Ovary (tissue), 9 donors: ENCODE data around the gene CIC. TPM values are rescaled to one million over a fixed set of nuclear protein-coding genes. Genes with fewer than 3 reads are reported as not detected.

Experiments
- DNase-seq, 5 donors: peaks; one replicate each; pipeline ENCODE4 v3.0.0-alpha.2; 2019 to 2020
- H3K27ac ChIP-seq, 2 donors: fragments of 200-600 bp; one replicate each; pipeline versions ENCODE4 v1.5.1 to v1.8.0; 2019 to 2022
- H3K27me3 ChIP-seq: fragments of 200-600 bp; one replicate; pipeline ENCODE4 v1.8.0; 2022
- H3K36me3 ChIP-seq: fragments of 200-600 bp; sonication (generic); one replicate; pipeline ENCODE4 v1.5.1; 2019
- H3K4me1 ChIP-seq: one replicate; pipeline ENCODE4 v1.8.1; 2013; ENCODE audit warnings: mild to moderate bottlenecking, moderate library complexity; ENCODE audit not compliant: insufficient read depth
- H3K4me3 ChIP-seq: fragments of 200-600 bp; sonication (generic); one replicate; pipeline ENCODE4 v1.5.1; 2017
- H3K9me3 ChIP-seq, 2 donors: fragments of 200-600 bp in 1 of 2; sonication (generic) in 1 of 2; one replicate each; pipeline versions ENCODE4 v1.5.1 to v1.8.1; 2013 to 2019; ENCODE audit warnings: mild to moderate bottlenecking in 1 of 2, moderate library complexity in 1 of 2
- EP300 ChIP-seq: sonication (generic); formaldehyde crosslinking; IDR thresholded peaks from one replicate; pipeline ENCODE4 v1.6.1; 2017; ENCODE audit warnings: antibody characterized with exemption
- POLR2A ChIP-seq: fragments of 450-650 bp; IDR thresholded peaks from one replicate; pipeline ENCODE4 v1.6.1; 2017; ENCODE audit warnings: antibody characterized with exemption, mild to moderate bottlenecking, moderate library complexity
- WGBS, 3 donors: extraction: QIAGEN DNeasy Blood & Tissue Kit in 1 of 3; methylation state at CpG; one replicate each; pipeline versions ENCODE4 v1.1.5 to v1.1.7; 2013 to 2017; 5-methylcytosine and 5-hydroxymethylcytosine counted together
- intact Hi-C, 4 donors: fragments of 100-400 bp; cut with DNase I; formaldehyde crosslinking; loops; one replicate each; pipeline versions ENCODE4 v1.11.0 to v1.15.1; 2022 to 2023
- polyA plus RNA-seq, 2 donors: library from polyadenylated mRNA; stranded (reverse); fragments of 200-250 nt in 1 of 2; fragments of 350-450 nt in 1 of 2; fragmentation: Illumina TruSeq in 1 of 2; extraction: RNeasy Lipid Tissue Mini Kit (QIAGEN cat#74804) in 1 of 2; gene quantifications; one replicate each; pipeline ENCODE4 v1.2.3, GENCODE V29; 2013 to 2014
- total RNA-seq, 7 donors: library from RNA; depleted of rRNA in 2 of 7; stranded (reverse); fragments of >200 nt in 2 of 7; fragmentation: NEBNext Ultra II Directional in 3 of 7; extraction: Animal tissue kit (Norgen Biotek cat#: 25700) in 3 of 7; gene quantifications; one replicate each; pipeline versions ENCODE4 v1.1.0 to v1.2.4, GENCODE V29; 2016 to 2023
- TF ChIP-seq, protein P1 (sequence below), 3 donors: fragments of 450-650 bp in 2 of 3; fragments of 200-600 bp in 1 of 3; IDR thresholded peaks; one replicate each; pipeline versions ENCODE4 v1.5.1 to v1.8.0; 2016 to 2022; ENCODE audit warnings: antibody characterized with exemption in 3 of 3, mild to moderate bottlenecking in 1 of 3
- donor health status: DM: no; HTN: no; CAD: no; lungs with moderate emphysema.
- donor health status: DM: no; HTN: no; CAD: no.
- donor health status: Bipolar disorder and iron deficiency.
- donor health status: DM: yes; HTN: yes; CAD: no.
- donor health status: DM: no; HTN: no; CAD: no.
- donor health status: DM: yes; HTN: yes; CAD: no.

Gene CIC
- total and polyA plus RNA-seq, 9 donors: 6.6 to 139 (median 97.9) TPM

- Histone ChIP-seq H3K36me3 (no peaks in the 10 kb centered on the region), H3K4me1 (no peaks in the 10 kb centered on the region), H3K27ac (no peak overlapping the region), H3K27me3 (no peaks in the 10 kb centered on the region), H3K4me3 (no peak overlapping the region), H3K9me3 (no peaks in the 10 kb centered on the region)
- no peak for DNase-seq
- WGBS, 3 donors: 65 to 80% (median 75%) methylated on average over 3 of the region's 3 CpGs
- intact Hi-C loops: no loop called here
- TF ChIP-seq POLR2A (no peak), EP300 (no peak)
- TF ChIP-seq, protein P1, sequence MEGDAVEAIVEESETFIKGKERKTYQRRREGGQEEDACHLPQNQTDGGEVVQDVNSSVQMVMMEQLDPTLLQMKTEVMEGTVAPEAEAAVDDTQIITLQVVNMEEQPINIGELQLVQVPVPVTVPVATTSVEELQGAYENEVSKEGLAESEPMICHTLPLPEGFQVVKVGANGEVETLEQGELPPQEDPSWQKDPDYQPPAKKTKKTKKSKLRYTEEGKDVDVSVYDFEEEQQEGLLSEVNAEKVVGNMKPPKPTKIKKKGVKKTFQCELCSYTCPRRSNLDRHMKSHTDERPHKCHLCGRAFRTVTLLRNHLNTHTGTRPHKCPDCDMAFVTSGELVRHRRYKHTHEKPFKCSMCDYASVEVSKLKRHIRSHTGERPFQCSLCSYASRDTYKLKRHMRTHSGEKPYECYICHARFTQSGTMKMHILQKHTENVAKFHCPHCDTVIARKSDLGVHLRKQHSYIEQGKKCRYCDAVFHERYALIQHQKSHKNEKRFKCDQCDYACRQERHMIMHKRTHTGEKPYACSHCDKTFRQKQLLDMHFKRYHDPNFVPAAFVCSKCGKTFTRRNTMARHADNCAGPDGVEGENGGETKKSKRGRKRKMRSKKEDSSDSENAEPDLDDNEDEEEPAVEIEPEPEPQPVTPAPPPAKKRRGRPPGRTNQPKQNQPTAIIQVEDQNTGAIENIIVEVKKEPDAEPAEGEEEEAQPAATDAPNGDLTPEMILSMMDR (IDR thresholded peaks at IDR 0.05): no peak
Observed at GRCh38 chr19:42333018-42333417, 64.0 kb downstream of the CIC start.

DNA sequence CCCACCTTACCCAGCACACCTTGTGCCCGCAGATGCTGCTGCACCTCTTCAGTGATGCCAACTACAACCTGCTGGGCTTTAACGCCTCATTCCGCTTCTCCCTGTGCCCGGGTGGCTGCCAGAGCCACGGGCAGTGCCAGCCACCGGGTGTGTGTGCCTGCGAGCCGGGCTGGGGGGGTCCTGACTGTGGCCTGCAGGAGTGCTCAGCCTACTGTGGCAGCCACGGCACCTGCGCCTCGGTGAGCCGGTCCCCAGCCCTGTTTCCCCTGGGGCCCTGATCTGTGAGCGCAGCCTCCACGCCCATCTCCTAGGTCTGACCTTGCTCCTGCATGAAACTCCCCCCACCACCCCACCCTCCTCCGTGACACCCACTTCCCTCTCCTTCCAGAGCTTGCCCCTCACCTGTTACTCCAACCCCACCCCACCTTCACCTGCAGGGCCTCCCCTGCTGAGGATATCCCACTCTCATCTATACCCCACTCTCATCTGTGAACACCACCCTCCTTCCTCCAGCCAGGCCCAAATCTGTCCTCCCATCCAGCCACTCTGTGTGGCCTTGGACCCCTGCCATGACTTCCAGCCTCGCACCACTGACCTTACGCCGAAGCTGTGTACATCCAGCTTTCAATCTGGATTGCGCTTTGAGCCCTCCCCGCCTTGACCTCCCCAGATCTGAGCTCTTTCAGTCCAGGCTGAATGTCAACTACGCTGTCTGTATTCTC is 65.1 kb downstream of the CIC start:
- Histone ChIP-seq H3K4me1 (no peaks in the 10 kb centered on the region), H3K27ac (no peak overlapping the region), H3K9me3 (no peaks in the 10 kb centered on the region), H3K4me3 (no peak overlapping the region), H3K36me3 (no peaks in the 10 kb centered on the region), H3K27me3 (no peaks in the 10 kb centered on the region)
- intact Hi-C loops: no loop called here
- TF ChIP-seq, protein P1 (IDR thresholded peaks at IDR 0.05): no peak
- TF ChIP-seq EP300: no peak
- WGBS, 3 donors: 82 to 88% (median 86%) methylated on average over 21 of the region's 21 CpGs
- DNase-seq: no peak

- Histone ChIP-seq H3K4me1 (no peaks in the 10 kb centered on the region), H3K36me3 (no peaks in the 10 kb centered on the region), H3K27me3 (no peaks in the 10 kb centered on the region), H3K9me3 (no peaks in the 10 kb centered on the region), H3K27ac (no peak overlapping the region), H3K4me3 (no peak overlapping the region)
- TF ChIP-seq, protein P1 (IDR thresholded peaks at IDR 0.05): no peak
- TF ChIP-seq POLR2A: no peak
- no peak for TF ChIP-seq EP300
- WGBS, 3 donors: 83 to 92% (median 89%) methylated on average over 13 of the region's 13 CpGs
- DNase-seq: no peak
- intact Hi-C loops: no loop called here
Observed at GRCh38 chr19:42334697-42335373, 65.8 kb downstream of the CIC start.

DNA sequence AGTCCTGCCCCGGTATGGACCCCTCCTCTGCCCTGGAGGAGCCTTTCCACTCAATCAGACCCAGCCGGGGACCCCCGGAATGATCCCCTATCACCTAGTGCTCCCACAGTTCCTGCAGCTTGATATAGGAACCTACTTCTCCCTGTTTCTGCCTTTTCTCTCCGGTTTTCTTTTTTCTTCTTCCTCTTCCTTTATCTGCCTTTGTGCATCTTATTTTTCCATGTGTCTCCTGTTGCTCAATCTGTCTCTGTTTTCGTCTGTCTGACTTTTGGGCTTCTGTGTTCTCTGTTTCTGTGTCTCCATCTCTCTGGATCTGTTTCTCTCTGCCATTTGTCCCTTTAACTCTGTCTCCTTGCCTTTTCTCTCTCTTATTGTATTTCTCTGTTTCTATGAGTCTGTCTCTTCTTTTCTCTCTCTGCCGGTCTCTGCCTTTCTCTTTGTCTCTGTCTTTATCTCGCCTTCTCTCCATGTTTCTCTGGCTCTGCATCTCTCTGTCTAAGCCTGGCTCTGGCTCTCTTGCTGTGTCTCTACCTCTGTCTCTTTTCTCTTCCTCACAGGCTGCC is 66.4 kb downstream of the CIC start:
- intact Hi-C loops: no loop called here
- no peaks in the 10 kb centered on the region for H3K36me3 ChIP-seq
- H3K27ac ChIP-seq: no peak overlapping the region
- no peaks in the 10 kb centered on the region for H3K27me3 ChIP-seq
- TF ChIP-seq POLR2A (no peak), EP300 (no peak)
- TF ChIP-seq, protein P1 (IDR thresholded peaks at IDR 0.05): no peak
- H3K4me1 ChIP-seq: no peaks in the 10 kb centered on the region
- H3K9me3 ChIP-seq: no peaks in the 10 kb centered on the region
- WGBS, 3 donors: 81 to 93% (median 85%) methylated on average over 7 of the region's 7 CpGs
- H3K4me3 ChIP-seq: no peak overlapping the region
- no peak for DNase-seq
